Activated CD4-positive, alpha-beta T cell treated with anti-CD3 and anti-CD28 coated beads, Interleukin-2, amount 50 U/mL, for 1 hour (primary cell): ENCODE results near the gene PRRC2B.

Source experiments
- DNase-seq: peaks from one replicate; pipeline ENCODE4 v3.0.0-alpha.2; 2020

PRRC2B gene

GRCh38 chr9:131474711-131475110 lies 80.8 kb downstream of the PRRC2B start:
- no peak for DNase-seq

DNA sequence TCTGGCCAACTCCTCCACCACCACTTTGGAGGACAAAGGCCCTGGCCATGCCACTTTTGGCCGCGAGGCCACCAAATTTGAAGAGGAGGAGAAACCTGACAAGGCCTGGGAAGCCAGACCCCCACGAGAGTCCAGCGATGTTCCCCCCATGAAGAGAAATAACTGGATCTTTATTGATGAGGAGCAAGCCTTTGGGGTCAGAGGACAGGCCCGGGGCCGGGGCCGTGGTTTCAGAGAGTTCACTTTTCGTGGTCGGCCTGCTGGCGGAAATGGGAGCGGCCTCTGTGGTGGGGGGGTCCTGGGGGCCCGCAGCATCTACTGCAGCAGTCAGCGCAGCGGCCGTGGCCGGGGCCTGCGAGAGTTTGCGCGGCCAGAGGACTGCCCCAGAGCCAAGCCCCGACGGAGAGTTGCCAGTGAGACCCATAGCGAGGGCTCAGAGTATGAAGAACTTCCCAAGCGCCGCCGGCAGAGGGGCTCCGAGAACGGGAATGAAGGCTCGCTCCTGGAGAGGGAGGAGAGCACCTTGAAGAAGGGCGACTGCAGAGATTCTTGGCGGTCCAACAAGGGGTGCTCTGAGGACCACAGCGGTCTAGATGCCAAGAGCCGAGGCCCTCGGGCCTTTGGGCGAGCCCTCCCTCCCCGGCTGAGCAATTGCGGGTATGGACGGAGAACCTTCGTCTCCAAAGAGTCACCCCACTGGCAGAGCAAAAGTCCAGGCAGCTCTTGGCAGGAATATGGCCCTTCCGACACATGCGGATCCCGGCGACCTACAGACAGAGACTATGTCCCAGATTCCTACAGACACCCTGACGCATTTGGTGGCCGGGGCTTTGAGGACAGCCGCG lies 81.4 kb downstream of the PRRC2B start:
- no peak for DNase-seq

DNA sequence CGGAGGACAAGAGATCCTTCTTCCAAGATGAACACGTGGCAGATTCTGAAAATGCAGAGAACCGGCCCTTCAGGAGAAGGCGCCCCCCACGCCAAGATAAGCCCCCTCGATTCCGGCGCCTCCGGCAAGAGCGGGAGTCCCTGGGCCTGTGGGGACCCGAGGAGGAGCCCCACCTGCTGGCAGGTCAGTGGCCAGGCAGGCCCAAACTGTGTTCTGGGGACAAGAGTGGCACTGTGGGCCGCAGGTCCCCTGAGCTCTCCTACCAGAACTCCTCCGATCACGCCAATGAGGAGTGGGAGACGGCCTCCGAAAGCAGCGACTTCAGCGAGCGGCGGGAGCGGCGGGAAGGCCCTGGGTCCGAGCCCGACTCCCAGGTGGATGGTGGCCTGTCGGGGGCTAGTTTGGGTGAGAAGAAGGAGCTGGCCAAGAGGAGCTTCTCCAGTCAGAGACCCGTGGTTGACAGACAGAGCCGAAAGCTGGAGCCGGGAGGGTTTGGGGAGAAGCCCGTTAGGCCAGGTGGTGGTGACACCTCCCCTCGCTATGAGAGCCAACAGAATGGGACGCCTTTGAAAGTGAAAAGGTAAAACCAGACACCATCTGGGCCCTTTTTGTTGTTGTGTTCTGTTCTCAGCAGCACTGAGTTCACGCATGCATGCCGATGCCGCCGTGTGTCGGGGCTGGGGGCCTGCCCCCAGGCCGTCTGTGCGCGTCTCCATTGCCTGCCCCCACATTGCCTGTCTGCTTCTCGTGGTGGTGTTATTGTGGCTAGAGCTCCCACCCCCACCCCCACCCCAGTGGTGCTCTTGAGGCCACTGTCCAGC lies 82.3 kb downstream of the PRRC2B start:
- DNase-seq = no peak

- no peak for DNase-seq
These were observed 83.0 kb downstream of the PRRC2B start for GRCh38 chr9:131476777-131477345.

DNA sequence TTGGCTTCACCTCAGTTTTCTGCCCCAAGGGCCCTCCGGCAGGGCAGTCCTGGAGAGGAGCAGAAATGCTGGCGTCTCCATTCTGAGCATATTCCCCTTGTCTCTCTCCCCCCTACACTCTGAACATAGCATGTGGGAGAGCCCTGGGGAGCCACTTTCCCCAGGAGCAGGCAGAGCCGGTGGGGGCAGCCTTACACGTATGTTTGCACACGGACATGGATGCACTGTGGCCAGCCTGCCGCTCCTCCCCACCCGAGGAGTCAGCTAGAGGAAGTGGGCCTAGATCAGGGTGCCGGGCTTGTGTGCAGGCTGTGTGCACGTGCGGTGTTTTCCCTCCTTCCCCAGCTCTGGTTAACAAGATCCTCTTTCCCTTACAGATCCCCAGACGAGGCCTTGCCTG lies 83.5 kb downstream of the PRRC2B start:
- no peak for DNase-seq

DNA sequence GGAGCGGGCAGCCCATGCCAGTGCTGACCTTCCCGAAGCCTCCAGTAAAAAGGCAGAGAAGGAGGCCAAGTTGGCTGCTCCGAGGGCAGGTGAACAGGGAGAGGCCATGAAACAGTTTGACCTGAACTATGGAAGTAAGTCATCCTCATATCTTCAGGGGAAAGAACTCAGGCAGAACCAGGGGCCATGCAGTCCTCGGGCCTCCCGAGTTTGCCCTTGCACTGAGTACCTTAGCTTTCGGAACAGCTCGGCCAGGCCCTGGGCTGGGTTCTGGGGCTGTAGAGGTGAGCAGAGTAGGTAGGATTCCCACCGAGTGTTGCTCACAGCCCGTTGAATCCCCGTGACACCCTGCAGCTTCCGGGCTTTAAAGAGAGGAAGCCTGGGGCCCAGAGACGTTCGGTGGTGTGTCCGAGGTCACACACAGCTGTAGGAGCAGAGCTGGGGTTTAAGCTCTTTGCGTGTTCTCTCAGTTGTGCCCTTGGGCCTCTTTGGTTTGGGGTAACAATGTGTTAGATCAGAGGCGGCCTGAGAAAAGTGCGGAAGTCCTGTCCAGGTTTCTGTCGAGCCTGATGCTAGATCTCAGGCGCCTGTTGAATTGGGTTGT lies 84.0 kb downstream of the PRRC2B start:
- DNase-seq = no peak

GRCh38 chr9:131478421-131478868 lies 84.6 kb downstream of the PRRC2B start:
- peak; percentile 66 for DNase-seq

- DNase-seq = no peak
These were observed 85.0 kb downstream of the PRRC2B start for GRCh38 chr9:131478911-131479310.

GRCh38 chr9:131480258-131480657 lies 86.4 kb downstream of the PRRC2B start:
- no peak for DNase-seq

DNA sequence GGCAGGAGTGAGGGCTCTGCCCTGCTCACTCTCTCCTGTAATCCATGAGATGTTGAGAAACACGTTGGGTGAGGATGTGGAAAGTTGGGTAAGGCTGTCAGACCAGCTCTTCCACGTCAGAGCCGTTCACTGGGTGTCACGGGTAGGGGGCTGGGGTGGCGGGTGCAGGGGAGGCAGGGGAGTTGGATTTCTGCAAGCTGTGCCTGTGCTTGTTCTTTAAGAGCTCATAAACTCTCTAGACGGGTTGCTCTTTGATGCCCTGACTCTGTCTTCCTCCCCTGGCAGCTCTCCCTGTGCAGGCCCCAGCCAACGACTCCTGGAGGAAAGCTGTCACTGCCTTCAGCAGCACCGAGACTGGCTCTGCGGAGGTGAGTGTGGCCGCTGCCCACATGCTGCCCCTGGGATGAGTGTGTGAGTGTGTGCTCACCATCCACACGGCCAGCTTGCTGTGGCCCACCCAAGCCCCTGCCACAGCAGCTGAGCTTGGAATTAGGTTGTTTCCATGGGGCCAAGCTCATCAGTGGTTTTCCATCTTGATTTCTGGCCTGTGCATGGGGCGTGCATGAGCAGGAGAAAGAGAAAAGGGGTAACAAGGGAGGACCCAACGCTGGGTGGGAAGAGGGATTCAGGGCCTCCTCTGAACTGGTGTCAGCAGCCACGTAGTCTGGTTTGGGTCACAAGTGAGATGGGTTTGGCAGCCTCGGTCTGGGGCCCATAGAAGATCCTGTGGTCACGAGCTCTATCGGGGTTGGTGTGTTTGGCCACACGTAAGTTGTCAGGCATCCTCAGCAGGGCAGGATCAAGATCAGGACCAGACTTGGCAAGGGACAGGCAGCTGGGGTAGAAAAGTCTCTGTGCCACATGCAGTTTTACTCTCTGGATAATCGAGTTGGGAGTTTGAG lies 87.8 kb downstream of the PRRC2B start:
- DNase-seq = no peak

DNA sequence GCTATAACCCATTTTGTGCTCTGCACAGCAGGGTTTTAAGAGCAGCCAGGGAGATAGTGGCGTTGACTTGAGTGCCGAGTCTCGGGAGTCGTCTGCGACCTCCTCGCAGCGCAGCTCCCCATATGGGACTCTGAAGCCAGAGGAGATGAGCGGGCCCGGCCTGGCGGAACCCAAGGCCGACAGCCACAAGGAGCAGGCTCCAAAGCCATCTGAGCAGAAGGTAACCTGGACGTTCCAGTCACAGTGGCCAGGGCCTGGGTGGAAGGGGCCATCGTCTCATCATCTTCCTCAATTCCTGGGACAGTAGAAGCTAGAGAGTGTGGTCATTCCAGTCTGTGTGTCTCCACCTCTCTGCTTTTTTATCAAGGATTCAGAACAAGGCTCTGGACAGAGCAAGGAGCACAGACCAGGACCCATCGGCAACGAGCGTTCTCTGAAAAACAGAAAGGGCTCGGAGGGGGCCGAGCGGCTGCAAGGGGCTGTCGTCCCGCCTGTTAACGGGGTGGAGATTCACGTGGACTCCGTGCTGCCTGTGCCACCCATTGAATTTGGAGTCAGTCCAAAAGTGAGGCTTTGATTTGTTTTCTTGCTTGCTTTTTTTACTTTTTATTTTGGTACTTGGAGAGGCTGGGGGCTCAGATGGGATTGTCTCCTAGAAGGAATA lies 88.6 kb downstream of the PRRC2B start:
- DNase-seq = no peak

- no peak for DNase-seq
These were observed 89.6 kb downstream of the PRRC2B start for GRCh38 chr9:131483319-131484050.

DNA sequence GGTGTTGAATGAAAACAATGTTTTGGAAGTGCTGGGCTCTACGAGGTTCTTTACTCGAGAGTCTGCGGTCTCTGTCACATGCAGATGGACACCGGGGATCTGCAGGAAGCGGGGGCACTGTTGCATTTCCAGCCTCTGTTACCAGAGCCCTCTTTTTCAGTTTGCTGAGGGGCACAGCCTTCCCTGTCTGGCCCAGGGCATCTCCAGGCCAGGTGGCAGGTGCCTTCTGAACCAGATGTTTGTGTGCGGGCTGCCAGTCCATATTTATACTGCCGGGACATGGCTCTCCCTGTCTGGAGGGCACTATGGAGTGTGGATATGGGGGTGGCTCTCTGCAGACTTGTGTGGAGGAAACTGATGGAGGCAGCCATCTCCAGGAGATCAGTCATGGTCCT lies 90.2 kb downstream of the PRRC2B start:
- DNase-seq = no peak

- no peak for DNase-seq
These were observed 90.8 kb downstream of the PRRC2B start for GRCh38 chr9:131484560-131485185.

GRCh38 chr9:131485206-131485605 lies 91.3 kb downstream of the PRRC2B start:
- no peak for DNase-seq

DNA sequence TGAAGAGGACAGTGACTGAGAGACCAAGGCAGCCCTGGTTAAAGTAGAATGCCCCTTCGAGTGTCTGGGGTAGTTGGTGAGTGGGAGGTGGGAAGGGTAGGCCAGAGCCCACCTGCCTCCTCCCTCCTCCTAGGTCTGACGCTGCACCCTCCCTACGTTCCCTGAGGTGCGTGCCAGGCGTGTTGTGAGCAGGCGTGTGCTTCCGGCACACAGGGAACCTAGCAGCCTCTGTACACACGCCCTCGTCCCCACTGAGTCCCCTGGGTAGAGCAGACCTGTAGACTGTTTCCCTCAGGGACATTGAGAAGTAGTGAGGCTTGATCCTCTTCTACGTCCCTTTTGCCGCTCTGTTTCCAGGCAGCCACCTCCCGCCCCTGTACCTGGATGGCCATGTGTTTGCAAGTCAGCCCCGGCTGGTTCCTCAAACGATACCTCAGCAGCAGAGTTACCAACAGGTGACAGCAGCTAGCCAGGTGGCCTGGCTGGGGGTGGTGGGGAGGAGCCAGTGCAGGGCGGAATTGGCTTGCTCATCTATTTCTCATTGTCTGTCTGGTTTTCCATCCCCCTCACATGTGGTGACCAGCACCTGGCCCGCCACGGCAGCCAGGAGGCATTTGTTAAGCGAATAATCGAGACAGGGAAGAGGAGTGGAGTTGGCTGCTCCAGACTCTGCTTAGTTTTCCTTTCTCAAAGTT lies 92.0 kb downstream of the PRRC2B start:
- no peak for DNase-seq

GRCh38 chr9:131487001-131487400 lies 93.1 kb downstream of the PRRC2B start:
- DNase-seq = no peak

GRCh38 chr9:131487621-131488031 lies 93.7 kb downstream of the PRRC2B start:
- no peak for DNase-seq

DNA sequence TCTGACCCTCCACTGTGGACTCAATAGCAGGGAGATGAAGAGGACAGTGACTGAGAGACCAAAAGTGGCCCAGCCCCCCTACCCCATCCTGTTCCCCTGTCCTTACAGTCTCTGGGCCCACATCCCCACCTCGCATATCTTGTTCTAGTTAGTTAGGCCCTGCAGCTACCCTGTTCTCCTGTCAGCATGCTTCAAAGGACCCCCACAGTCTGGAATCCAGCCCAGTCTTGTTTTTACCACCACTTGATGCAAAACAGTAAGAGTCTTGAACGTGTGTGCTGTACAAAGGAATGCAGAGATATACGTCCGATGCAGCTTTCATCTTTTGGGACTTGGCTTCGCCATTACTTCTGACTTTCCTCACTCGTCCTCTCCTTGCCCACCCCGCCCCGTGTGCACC lies 96.6 kb downstream of the PRRC2B start:
- DNase-seq = no peak
